ENCODE measurements around the gene GNB1. TPM values are rescaled to one million over a fixed set of nuclear protein-coding genes. Genes with fewer than 3 reads are reported as not detected.

Gene GNB1
- total RNA-seq, 1 experiment from 2014 or later = 184 TPM

DNA sequence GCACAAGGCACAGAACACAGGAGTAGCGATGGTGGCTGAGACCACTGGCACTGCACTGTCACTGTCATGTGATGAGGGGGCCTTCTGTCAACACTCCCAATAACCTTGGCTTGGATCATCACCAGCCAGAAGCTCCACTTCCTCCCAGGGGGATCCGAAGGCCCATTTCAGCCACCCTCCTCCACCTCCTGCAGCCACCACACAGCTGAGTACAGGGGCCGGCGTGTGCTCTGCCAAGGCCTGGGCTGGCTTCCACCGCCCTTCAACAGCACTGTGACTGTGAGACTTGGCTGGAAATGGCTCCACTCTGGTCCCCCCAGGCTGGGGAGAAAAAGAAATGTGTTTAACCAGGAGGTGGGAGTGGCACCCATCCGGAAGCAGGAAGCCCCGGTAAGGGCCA is 102.8 kb downstream of the GNB1 start:
- Histone ChIP-seq H3K27me3 (no peaks in the 10 kb centered on the region), H3K36me3 (peaks cover 77% of the 10 kb centered on the region), H3K4me3 (no peak overlapping the region), H3K9me3 (replicated peaks) (no peaks in the 10 kb centered on the region), H3K4me1 (no peaks in the 10 kb centered on the region), H3K27ac (no peak overlapping the region)
- no peak for DNase-seq

GRCh38 chr1:1786836-1787605 is 103.9 kb downstream of the GNB1 start:
- peaks cover 66% of the 10 kb centered on the region for H3K36me3 ChIP-seq

GRCh38 chr1:1785666-1786065 is 105.2 kb downstream of the GNB1 start:
- H3K9me3 ChIP-seq (replicated peaks) = no peaks in the 10 kb centered on the region
- no peaks in the 10 kb centered on the region for H3K4me1 ChIP-seq
- no peaks in the 10 kb centered on the region for H3K27me3 ChIP-seq
- no peak overlapping the region for H3K27ac ChIP-seq
- peaks cover 57% of the 10 kb centered on the region for H3K36me3 ChIP-seq
- no peak for DNase-seq
- no peak overlapping the region for H3K4me3 ChIP-seq

More at GRCh38 chr1:1786836-1787605, 103.9 kb downstream of the GNB1 start:
- Histone ChIP-seq H3K27me3 (no peaks in the 10 kb centered on the region), H3K4me1 (no peaks in the 10 kb centered on the region), H3K9me3 (replicated peaks) (no peaks in the 10 kb centered on the region), H3K4me3 (no peak overlapping the region), H3K27ac (no peak overlapping the region)
- no peak for DNase-seq

GRCh38 chr1:1784933-1785332 is 106.0 kb downstream of the GNB1 start:
- DNase-seq = no peak
- peaks cover 49% of the 10 kb centered on the region for H3K36me3 ChIP-seq
- H3K27ac ChIP-seq = no peak overlapping the region
- no peaks in the 10 kb centered on the region for H3K4me1 ChIP-seq
- no peak overlapping the region for H3K4me3 ChIP-seq
- H3K27me3 ChIP-seq = no peaks in the 10 kb centered on the region
- no peaks in the 10 kb centered on the region for H3K9me3 ChIP-seq (replicated peaks)

DNA sequence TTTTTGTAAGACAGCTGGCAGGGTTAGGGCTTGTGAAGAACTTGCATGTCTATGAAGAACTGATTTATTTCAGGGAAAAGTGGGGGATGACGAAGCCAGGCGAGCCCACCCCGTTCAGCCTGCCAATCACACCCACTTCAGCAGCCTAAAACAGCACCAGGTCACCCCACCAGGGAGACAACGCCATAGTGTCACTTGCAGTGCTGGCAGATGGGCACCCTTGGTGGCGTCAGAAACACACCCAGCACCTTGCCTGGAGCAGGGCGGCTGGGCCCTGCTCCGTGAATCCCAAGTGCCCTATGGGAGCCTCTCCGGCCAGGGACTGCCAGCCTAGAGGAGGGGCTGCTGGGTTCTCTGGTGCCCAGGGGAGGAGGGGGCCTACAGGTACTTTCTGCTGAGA is 107.6 kb downstream of the GNB1 start:
- Histone ChIP-seq H3K36me3 (peaks cover 36% of the 10 kb centered on the region), H3K9me3 (replicated peaks) (no peaks in the 10 kb centered on the region), H3K27me3 (no peaks in the 10 kb centered on the region), H3K27ac (no peak overlapping the region), H3K4me1 (peaks cover 5% of the 10 kb centered on the region; the same call in 1 of the 2 replicates), H3K4me3 (no peak overlapping the region)
- DNase-seq = no peak

DNA sequence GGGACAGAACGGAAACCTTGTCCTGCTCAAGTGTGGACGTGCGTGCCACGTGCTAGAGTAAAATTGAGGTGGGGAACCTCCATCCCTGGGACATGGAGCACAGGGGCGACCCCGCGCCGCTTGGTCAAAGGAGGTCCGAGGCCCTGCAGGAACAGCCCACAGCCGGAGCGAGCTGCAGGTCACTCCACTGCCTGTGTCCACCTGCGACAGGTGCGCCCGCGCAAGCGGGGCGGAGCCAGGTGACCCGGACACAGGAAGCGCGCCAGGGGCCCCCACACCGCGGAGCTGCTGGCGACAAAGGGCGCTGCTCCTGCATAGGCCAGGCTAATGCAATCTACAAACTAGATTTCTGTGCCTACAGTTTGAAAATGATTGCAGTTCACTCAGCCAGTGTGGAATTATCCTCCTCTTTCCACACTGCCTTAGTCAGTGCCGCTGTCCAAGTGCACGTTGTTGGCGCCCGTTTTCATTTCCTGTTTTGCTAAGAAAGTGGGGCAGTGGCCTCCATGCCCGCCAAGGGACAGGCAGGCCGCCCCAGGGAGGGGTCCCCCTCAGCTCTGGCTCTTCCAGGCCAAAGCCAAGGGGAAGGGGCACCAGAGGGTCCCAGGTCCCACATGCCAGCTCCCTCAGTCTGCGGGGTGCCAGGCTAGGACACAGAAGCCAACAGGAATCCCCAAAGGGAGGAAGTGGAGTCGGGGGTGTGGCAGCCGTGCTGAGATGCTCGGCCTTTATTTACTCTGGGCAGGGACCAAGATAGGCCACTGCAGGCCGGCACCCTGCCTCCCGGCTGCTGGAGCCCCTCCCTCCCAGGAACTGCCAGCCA is 108.3 kb downstream of the GNB1 start:
- H3K27me3 ChIP-seq = no peaks in the 10 kb centered on the region
- H3K9me3 ChIP-seq (replicated peaks) = no peaks in the 10 kb centered on the region
- DNase-seq = no peak
- peaks cover 30% of the 10 kb centered on the region for H3K36me3 ChIP-seq
- no peak overlapping the region for H3K4me3 ChIP-seq
- H3K27ac ChIP-seq = no peak overlapping the region
- H3K4me1 ChIP-seq = peaks cover 5% of the 10 kb centered on the region; the same call in 1 of the 2 replicates

DNA sequence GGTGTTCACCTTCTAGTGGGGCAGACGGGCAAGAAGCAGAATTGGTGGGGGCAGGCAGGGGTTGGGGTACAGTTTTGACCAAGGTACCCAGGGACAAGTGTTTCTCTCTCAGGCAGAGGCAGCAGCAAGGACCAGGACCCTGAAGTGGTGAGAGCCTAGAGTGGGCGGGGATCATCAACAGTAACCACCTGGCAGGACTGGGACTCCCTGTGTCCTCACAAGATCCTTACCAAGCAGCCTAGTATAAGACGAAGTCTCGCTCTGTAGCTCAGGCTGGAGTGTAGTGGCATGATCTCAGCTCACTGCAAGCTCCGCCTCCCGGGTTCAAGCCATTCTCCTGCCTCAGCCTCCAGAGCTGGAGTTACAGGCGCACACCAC is 109.4 kb downstream of the GNB1 start:
- H3K27ac ChIP-seq = no peak overlapping the region
- no peaks in the 10 kb centered on the region for H3K9me3 ChIP-seq (replicated peaks)
- peaks cover 20% of the 10 kb centered on the region for H3K36me3 ChIP-seq
- DNase-seq = no peak
- no peak overlapping the region for H3K4me3 ChIP-seq
- no peaks in the 10 kb centered on the region for H3K27me3 ChIP-seq
- H3K4me1 ChIP-seq = peaks cover 9% of the 10 kb centered on the region

GRCh38 chr1:1780598-1781525 is 110.0 kb downstream of the GNB1 start:
- Histone ChIP-seq H3K36me3 (peaks cover 14% of the 10 kb centered on the region), H3K9me3 (replicated peaks) (no peaks in the 10 kb centered on the region), H3K4me1 (peaks cover 9% of the 10 kb centered on the region), H3K27me3 (no peaks in the 10 kb centered on the region), H3K4me3 (no peak overlapping the region), H3K27ac (no peak overlapping the region)
- DNase-seq = no peak

DNA sequence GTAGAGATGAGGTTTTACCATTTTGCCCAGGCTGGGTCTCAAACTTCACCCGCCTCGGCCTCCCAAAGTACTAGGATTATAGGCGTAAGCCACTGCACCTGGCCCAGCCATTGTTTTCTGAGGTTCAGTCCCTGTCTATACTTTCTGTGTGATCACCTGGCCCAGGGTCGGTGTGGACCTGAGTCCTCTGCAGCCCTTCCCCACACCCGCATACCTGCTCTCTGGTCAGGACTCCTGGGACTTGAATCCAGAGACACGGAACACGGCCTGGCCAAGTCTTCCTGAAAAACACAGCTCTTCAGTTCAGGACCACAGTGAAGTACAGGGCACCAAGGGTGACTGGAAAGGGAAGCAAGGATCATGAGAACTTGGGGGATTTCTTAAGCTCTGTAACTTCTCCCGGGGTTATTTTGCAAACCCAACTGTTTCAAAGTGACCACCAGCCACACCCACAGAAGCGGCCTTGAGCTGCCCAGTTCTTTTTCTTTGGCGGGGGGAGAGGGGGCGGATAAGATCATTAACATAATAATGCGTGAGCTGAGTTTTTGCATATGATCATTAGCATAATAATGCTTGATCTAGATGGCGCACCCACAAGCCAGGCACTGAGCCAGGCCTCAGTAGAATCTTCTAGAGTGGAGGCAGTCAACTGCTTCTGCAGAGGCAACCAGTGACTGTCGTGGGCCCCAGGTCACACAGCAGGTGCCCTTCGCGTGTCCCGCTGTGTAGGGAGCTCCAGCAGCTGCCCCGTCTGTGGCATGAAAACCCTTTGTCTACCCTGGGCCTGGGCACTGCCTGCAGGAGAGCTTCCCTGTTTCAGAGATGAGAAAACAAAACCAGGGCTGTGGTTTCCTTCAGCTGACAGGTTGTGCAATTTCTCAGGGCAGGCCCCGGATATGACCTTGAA is 110.9 kb downstream of the GNB1 start:
- Histone ChIP-seq H3K4me1 (peaks cover 9% of the 10 kb centered on the region), H3K27me3 (no peaks in the 10 kb centered on the region), H3K9me3 (replicated peaks) (no peaks in the 10 kb centered on the region), H3K4me3 (no peak overlapping the region), H3K27ac (no peak overlapping the region), H3K36me3 (peaks cover 5% of the 10 kb centered on the region)
- DNase-seq = peak in 1 of 2 experiments; percentile 32

GRCh38 chr1:1779320-1779675 is 111.6 kb downstream of the GNB1 start:
- Histone ChIP-seq H3K27ac (no peak overlapping the region), H3K4me1 (peaks cover 9% of the 10 kb centered on the region), H3K36me3 (no peaks in the 10 kb centered on the region; the same call in none of the 2 replicates), H3K4me3 (peak overlapping the region; percentile 97), H3K9me3 (replicated peaks) (no peaks in the 10 kb centered on the region), H3K27me3 (no peaks in the 10 kb centered on the region)
- DNase-seq = no peak

GRCh38 chr1:1778663-1779319 is 112.1 kb downstream of the GNB1 start:
- H3K9me3 ChIP-seq (replicated peaks) = no peaks in the 10 kb centered on the region
- H3K27ac ChIP-seq = peak overlapping the region; percentile 60
- H3K4me1 ChIP-seq = peaks cover 9% of the 10 kb centered on the region
- no peaks in the 10 kb centered on the region for H3K27me3 ChIP-seq
- DNase-seq = peak; percentile 56 to 63
- peak overlapping the region; percentile 97 for H3K4me3 ChIP-seq
- H3K36me3 ChIP-seq = peaks cover 3% of the 10 kb centered on the region

DNA sequence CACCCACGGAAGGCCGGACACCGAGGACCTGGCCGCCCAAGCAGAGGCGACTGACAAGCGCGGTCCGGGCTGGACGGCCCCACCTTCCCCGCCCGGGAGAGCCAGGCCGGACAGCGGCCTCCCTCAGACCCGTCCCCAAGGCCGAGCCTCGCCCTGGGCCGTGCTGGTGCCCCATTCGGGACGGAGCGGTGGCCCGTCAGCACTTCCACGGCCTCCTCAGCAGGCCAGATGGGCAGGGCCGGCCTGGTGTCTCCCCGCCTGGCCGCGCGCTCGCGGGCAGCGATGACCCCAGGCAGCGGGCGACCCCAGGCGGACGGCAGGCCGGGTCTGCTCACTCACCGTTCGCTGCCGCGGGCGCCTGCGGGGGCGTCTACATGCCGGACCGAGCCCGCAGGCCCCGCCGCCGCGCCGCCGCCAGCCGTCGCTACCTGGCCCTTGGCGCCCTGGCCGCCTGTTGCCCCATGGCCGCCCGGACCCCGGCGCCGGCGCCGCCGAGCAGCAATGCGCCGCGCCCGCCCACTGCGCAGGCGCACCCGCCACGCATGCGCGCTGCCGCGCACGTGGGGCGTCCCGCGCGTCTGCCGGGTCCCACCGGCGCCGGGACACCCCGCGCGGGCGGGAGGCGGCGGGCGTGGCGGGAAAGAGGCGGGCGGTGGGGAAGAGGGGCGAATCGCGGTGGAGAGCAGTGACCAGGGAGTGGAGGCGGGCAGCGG is 112.8 kb downstream of the GNB1 start, which contains the start of gene NADK:
TSS of gene NADK (minus strand) at position 521 of the 713 bp plus-strand sequence. CDS start 13,064 bp downstream, outside the sequence.
- Histone ChIP-seq H3K27me3 (no peaks in the 10 kb centered on the region), H3K36me3 (peaks cover 4% of the 10 kb centered on the region), H3K27ac (peak within 1 kb of the TSS; percentile 61), H3K4me3 (peak within 1 kb of the TSS; percentile 97), H3K4me1 (peaks cover 9% of the 10 kb centered on the region), H3K9me3 (replicated peaks) (no peaks in the 10 kb centered on the region)
- peak; percentile 72 to 86 for DNase-seq

- Histone ChIP-seq H3K36me3 (peaks cover 7% of the 10 kb centered on the region), H3K9me3 (replicated peaks) (no peaks in the 10 kb centered on the region), H3K27me3 (no peaks in the 10 kb centered on the region), H3K4me3 (peak overlapping the region; percentile 97), H3K27ac (peak overlapping the region; percentile 61), H3K4me1 (peaks cover 9% of the 10 kb centered on the region)
- peak in 1 of 2 experiments; percentile 49 for DNase-seq
Measured at GRCh38 chr1:1777583-1777899, 113.3 kb downstream of the GNB1 start.
